H4 (cell line): ENCODE data around the gene CNTF. TPM values are rescaled to one million over a fixed set of nuclear protein-coding genes. Genes with fewer than 3 reads are reported as not detected.

Source experiments
- DNase-seq: peaks from one replicate; pipeline ENCODE4 v3.0.0-alpha.2; 2015; ENCODE audit warnings: low spot score
- total RNA-seq: library from RNA; depleted of rRNA; stranded (reverse); fragments of >200 nt; shearing (Covaris generic); gene quantifications from 2 replicates; pipeline ENCODE4 v1.2.3, GENCODE V29; 2014

The CNTF gene
- total RNA-seq, 1 experiment from 2014 or later: 0.60 TPM

DNA sequence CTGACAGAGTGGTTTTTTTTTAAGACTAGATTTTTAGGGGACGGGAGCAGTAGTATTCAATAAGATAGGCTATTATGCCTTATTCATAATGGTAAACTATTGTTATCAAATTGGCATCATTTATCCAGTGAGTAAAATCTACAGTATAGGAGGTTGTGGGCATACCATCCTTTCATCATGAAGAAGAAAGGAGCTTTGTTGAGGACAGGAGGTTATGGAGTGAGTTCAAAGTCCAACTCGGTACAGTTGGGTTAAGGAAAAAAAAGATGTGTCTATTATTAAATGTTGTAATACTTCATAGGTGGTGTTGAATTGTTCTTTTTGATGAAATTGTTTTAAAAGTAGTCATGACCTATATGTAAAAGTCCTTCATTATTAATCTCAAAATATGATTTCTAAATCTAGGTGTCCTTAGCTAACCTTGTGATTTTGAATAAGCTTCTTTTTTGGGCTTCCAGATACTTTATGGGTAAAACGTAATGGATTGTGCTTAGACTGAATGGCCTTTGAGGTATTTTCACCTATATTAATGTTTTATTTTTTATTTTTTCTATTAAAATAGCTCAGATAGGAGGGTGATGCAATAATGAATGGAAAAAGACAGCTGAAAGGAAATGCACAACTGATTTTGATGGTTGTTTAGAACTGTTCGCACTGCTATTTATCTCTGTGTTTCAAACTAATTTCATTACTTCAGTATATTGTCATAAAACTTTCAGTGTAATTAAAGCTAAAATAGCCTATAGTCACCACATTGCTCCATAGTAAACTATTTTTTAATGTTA lies 15.3 kb upstream of the CNTF start:
- no peak for DNase-seq

DNA sequence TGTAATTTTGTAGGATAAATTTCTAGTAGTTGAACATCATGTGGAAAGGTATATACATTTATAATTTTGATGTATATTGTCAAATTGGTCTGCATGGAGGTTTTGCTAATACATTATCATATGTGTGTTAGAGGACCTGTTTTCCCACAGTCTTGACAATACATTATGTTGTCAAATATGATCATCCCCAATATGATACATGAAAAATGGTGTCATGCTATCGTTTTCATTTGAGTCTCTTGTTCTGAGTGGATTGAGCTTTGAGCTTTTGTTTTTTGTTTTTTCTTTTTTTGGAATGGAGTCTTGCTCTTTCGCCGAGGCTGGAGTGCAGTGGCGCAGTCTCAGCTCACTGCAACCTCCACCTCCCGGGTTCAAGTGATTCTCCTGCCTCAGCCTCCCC lies 14.1 kb upstream of the CNTF start:
- no peak for DNase-seq

- DNase-seq: no peak
Observed at GRCh38 chr11:58609723-58610122, 12.7 kb upstream of the CNTF start.

- DNase-seq: no peak
Observed at GRCh38 chr11:58613228-58613627, 9.2 kb upstream of the CNTF start.

- DNase-seq: no peak
Observed at GRCh38 chr11:58615559-58615958, 6.9 kb upstream of the CNTF start.

- peak; percentile 88 for DNase-seq
Observed at GRCh38 chr11:58616594-58616993, 5.9 kb upstream of the CNTF start.

DNA sequence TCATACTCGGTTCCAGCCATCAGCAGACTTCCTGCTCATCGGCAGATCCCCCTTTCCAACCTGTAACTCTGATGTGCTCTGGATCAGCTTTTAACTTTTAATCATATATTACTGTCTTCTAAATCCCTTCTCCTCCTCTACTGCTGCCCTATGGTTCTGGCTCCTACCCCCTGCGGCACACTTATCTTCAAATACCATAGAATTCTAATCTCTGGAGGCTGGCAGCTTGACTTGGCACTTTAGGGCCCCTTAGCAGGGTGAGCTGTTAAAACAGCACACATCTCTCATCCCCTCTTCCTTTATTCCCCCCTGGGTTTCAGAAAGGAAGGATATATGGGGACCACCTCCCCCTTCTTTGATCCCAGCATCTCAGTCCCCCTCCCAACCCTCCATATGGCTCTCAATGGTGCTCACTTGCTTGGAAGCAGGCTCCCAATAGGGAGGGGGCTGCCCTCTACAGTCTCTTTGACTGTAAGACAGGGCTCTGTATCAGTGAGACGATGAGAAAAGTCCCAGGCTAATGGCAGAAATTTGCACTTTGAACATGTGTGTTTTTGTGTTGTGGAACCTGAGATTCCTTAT lies 4.4 kb upstream of the CNTF start:
- DNase-seq: no peak

GRCh38 chr11:58621586-58622262 lies 741 bp upstream of the CNTF start:
- no peak for DNase-seq

DNA sequence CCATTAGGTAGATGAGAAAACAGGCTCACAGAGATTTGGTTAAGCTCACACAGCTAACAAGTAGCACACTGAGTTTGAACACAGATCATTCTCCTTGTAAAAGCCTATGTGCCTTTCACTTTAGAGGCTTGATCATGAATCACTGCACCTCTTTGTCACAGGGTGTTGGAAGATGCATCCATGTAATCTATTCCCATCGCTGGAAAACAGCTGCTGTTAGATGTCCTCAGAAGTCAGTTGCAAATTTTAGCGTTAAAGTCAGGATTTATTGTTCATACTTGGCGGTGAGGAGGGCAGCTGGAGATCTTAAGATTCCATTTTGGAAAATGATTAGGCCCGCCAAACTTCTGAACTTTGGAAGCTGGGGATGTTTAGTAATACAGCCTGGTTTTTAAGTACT lies 2.6 kb downstream of the CNTF start:
- DNase-seq: no peak

DNA sequence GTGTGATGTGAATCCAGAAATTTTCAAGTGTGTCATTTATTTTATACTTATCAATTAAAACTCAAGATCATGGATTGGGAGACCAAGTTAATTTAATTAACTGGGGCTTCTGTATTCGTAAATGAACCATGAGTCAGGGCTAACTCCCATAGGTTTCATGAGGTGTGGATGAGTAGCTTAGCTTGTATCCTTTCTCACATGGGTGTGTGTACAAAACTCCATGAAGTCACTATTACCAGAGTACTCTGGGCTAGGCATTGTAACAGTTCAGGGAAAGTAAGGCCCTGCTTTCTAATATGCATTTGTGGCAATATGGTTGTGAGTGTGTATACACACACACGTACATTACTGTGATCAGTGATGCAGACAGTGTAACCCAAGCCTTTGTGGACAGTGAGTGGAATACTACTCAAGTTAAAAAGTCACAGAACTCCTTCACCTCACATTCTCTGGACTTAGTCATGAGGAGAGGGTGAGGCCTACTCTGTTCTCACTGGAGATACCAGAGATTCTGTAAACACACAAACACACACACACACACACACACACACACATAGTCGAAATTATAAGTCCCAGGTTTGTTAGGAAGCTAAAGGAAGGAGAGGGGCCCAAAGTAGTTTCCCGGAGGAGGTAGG lies 3.5 kb downstream of the CNTF start:
- DNase-seq: no peak

DNA sequence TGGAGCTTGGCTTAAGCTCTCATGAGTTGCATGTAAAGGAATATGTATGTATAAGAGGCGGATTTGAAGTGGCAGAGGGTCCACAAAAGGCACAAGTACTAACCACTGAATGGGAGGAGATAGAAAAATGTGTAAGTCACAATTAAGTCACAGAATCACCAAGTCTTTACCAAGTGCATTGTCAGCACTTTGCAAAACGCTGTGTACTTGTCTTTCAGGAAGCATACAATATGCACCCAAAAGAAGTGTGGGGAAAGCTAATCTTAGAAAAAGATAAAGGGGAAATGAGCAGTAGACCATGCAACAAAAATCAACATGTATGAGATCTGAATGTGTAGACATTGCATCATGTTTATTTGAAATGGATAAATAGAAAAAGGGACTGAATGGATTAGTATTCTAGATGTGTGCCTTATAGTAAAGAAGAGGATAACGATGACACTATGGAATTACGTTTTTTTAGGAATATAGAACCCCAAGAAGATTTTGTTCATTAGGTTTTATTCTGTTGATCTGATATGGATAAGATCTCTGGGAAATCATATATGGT lies 4.5 kb downstream of the CNTF start:
- DNase-seq: no peak

DNA sequence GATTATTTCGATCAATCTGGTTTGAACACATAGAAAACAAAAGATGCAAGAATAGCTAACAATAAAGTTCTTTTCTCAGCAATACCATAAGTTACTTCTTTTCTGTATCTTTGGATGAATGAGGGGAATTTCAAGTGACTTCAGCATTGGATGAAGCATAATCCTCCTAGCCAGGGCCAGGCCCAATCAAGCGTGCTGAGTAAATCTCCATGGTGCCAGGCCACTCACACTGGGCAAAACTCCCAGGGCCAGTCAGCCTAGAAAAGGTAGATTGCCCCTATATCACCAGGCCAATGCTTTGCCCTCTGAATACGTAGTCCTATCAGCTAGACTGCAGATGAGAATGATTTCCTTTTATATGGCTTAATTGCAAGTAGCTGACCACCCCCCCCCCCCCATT lies 6.0 kb downstream of the CNTF start:
- no peak for DNase-seq

GRCh38 chr11:58629857-58630256 lies 7.4 kb downstream of the CNTF start:
- DNase-seq: peak; percentile 29

GRCh38 chr11:58631378-58631777 lies 8.9 kb downstream of the CNTF start:
- no peak for DNase-seq

DNA sequence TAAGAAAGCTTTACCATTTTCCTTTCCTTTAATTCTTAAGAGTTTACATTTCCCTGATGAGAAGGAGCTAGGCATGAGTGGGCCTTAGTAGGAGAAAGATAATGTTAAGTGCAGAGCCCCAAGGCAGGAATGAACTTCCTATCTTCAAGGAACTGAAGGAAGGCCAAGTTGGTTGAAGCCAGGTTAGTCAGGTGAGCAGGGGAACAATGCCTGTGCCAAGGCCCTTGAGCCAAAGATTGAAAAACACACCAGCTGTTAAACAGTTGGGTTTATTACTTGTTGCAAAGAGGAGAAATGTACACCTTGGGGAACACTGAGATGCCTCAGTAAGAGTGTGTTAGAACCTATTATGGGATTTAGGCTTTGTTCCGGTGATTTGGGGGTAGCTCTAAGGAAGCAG lies 10.0 kb downstream of the CNTF start:
- DNase-seq: no peak

DNA sequence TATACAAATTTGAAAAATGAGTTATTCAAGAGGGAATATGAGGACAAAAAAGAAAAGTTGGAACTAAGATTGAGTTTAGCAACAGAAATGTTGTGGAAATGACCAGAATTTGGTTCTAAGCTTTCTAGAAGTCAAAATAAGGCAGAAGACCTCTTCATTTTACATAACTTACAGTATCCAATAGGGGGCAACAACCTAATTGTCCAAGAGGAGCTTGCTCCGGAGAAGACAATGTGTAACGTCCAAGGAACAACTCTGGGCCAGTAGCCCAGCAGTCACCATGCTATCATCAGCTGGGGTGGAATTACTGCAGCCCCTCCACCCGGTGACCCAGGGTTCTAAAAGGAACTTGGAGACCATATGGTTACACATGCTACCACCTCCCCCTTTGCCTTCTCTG lies 14.1 kb downstream of the CNTF start:
- DNase-seq: no peak

DNA sequence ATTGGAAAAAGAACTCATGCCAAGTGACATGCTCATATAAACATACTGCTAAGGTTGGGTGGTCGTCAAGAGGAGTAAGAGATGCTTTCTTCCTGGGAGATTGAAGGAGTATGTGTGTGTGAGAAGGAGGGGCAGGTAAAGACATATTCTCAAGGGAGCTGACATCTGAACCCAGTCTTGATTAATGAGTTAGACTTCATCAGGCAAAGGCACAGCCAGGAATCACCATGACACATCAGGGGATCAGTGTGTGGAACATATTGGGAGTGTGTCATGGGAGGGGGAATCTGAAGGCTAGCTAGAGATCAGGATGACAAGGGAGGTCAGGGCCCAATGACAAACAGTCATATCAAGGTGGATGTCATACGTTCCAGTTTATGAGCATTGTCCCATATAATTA lies 14.9 kb downstream of the CNTF start:
- no peak for DNase-seq

- DNase-seq: no peak
Observed at GRCh38 chr11:58639103-58639502, 16.6 kb downstream of the CNTF start.

DNA sequence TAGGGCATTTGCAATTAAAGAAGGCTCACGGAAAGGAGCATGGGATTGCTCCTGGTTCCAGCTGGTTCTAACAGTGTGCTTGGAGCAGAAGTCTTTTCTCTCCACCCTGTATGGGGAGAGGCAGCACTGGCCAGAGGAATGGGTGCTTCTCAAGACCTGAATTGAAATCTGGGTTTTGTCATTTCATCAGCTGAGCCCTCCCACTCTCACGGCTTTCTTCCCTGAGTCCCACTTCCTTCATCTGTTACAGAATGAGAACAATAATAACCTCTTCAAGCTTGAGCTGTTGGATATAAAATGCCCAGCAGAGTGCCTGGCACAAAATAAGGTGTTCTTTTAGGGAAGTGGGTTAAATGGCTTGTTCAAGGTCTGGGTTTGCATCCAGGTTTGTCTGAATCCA lies 17.2 kb downstream of the CNTF start:
- DNase-seq: no peak

DNA sequence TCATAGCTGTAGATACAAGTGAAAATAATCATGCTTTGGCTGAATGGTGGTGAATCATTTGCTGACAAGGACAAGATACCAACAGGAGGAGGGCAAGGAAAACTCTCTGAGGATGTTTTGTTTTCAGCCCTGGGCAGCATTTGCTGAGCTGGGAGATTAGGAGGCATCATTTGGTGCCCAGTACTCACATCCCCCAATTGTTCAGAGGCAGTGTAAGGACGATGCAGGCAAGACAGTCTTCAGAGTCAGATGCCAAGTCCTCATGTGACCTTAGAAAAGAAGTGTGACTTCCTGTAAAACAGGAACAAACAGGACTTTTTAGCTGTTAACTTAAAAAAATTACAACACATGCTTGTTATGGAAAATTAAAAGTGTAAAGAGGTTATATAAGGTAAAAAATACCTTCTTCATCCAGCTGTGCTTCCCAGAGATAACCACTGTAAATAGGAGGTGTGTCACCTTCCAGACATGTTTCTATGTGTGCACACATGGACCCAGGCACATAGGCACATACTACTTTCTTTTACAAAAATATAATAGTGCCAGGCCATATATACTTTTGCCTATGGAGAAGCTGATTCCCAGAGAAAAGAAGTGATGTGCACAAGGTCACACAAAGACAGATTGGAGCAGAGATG lies 18.0 kb downstream of the CNTF start:
- no peak for DNase-seq

GRCh38 chr11:58641341-58641740 lies 18.9 kb downstream of the CNTF start:
- no peak for DNase-seq
